HFF-Myc (cell line): ENCODE data around the gene CHIC2.
A peak's percentile ranks its signal among the peaks of the same experiment; 100 is the strongest.

ENCODE experiments used
- DNase-seq: peaks from one replicate; pipeline ENCODE4 v3.0.0-alpha.2; 2011; ENCODE audit warnings: low read depth; ENCODE audit errors: extremely low read depth
- H3K4me3 ChIP-seq: replicated peaks from 2 replicates; pipeline ENCODE4 v1.5.1; 2011; ENCODE audit warnings: low read depth, mild to moderate bottlenecking, control low read depth, low read length
- TF ChIP-seq, protein P1 (sequence below): IDR thresholded peaks from 2 replicates; pipeline ENCODE4 v1.5.1; 2012; ENCODE audit warnings: mild to moderate bottlenecking, low read depth, low read length, control low read depth; ENCODE audit errors: missing control alignments

The CHIC2 gene

DNA sequence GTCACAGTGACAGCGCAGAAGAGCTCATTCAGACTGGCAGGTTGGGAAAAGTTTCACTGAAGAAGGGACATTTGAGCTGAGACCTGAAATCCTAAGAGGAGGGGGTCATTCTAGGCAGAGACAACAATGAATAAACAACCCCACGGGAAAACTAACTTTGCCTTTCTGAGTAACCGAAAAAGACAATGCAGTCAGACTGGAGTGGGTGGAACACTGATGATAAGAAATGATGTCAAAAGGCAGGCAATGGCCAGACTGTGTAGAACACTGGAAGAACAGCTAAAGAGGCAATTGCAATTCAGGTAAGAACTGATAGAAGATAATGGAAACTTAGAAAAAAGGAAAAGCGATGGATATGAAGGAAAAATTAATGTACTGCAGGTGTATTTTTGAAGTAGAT is 73.8 kb downstream of the CHIC2 start:
- TF ChIP-seq, protein P1, sequence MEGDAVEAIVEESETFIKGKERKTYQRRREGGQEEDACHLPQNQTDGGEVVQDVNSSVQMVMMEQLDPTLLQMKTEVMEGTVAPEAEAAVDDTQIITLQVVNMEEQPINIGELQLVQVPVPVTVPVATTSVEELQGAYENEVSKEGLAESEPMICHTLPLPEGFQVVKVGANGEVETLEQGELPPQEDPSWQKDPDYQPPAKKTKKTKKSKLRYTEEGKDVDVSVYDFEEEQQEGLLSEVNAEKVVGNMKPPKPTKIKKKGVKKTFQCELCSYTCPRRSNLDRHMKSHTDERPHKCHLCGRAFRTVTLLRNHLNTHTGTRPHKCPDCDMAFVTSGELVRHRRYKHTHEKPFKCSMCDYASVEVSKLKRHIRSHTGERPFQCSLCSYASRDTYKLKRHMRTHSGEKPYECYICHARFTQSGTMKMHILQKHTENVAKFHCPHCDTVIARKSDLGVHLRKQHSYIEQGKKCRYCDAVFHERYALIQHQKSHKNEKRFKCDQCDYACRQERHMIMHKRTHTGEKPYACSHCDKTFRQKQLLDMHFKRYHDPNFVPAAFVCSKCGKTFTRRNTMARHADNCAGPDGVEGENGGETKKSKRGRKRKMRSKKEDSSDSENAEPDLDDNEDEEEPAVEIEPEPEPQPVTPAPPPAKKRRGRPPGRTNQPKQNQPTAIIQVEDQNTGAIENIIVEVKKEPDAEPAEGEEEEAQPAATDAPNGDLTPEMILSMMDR, result no peak
- DNase-seq, result no peak
- H3K4me3 ChIP-seq, result no peak overlapping the region

DNA sequence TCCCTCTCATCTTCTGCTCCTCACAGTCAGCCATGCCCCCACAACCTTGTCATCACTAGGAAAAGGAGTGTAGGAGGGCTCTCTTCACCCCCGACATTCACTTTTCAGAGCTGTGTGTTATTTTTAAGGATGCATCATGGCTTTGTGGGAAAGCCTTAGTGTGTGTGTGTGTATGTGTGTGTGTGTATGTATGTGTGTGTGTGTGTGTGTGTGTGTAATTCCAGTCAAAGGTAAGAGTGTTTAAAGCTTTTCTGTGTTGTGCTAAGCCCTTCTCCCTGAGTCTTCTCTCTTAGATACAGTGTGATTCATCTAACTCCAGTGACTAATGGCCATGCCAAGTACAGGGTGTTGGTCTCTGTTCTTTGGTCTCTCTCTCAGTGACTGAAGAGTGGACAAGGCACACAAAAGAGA is 76.6 kb downstream of the CHIC2 start:
- peak; percentile 9 for DNase-seq
- no peak overlapping the region for H3K4me3 ChIP-seq
- TF ChIP-seq, protein P1, result no peak

DNA sequence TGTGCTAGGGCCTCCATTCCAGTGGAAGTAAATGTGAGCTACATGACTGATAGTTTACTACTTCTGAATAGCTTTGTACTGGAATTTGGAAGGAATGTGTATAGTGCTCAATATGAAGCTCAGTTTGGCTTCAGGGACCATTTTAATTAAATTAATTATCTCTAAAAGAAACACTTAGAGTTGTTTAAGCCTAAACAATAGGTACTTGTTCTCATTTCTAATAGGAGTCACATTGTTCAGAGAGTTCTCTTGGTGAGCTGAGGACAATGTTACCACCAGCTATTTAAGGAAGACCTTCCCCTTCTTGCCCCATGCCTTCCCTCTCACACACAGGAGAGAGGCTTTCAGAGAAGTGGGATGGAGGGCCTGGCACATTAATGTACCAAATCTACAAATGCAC is 78.3 kb downstream of the CHIC2 start:
- H3K4me3 ChIP-seq, result no peak overlapping the region
- TF ChIP-seq, protein P1, result no peak
- DNase-seq, result no peak

DNA sequence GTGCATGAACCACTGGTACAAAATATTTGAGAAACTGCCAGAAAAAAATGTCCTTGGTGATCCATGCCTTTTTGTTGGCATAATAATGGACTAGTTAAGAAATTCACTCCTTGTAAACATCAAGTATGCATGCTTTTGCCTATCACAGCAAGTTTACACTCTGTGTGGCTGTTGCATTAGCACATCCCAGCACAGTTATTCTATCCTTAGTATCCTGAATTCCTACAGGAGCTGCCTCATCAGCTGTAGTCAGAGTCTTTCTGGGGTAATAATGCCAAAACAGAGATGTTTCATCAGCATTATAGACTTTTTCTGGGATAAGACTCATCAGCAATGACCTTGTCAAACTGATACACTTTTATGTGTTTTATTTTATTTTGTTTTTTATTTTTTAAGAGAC is 82.8 kb downstream of the CHIC2 start:
- TF ChIP-seq, protein P1, result no peak
- H3K4me3 ChIP-seq, result no peak overlapping the region
- DNase-seq, result no peak

DNA sequence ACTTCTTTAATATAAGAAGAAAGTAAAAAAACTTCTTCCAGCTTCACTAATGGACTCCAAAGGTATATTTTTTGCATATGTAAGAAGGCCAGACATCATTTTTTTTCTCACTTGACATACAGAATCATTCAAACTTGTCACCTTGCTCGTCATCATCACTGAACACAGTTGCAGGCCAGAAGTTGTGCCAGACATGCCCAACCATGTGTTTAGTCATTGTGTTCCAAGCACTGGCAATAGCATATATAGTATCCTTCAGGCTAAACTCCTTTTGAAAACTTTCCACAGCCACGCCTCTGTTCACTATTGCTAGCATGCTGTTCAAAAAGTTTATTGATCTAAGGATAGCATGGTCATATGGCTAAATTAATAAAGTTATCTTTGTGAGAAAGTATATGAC is 83.3 kb downstream of the CHIC2 start:
- no peak overlapping the region for H3K4me3 ChIP-seq
- TF ChIP-seq, protein P1, result no peak
- DNase-seq, result no peak

DNA sequence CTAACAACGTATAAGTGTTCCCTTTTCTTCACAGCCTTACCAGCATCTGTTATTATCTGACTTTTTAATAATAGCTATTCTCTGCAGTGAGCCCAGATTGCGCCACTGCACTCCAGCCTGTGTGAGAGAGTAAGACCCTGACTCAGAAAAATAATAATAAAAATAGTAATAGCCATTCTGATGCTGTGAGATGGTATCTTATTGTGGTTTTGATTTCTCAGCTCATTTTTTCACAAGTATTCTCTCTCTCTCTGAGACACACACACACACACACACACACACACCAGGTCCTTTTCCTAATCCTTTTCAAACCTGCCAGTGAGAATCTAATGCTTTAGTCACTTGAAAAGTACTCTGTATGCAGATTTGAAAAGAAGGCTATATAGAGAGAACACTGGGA is 89.8 kb downstream of the CHIC2 start:
- TF ChIP-seq, protein P1, result no peak
- DNase-seq, result no peak
- no peak overlapping the region for H3K4me3 ChIP-seq

DNA sequence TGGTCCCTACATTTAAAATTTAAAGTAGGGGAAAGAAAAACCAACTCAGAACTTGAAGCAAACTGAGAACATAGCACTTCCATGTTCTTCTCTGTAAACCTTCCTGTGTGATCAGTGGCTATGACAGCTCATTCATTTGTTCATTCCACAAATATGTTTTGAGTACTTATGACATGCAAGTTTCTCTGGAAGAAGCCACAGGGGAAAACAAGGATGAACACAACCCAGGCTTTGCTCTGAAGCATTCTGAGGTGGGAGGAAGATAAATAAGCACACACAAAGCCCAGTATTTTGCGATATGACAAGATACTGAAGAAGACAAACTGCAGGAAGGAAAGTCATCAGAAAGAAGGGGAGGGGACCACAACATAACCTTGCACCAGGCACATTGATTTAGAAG is 96.4 kb downstream of the CHIC2 start:
- no peak overlapping the region for H3K4me3 ChIP-seq
- DNase-seq, result no peak
- TF ChIP-seq, protein P1, result no peak
